Fibroblast of skin of left biceps (primary cell): Measurements from ENCODE around the gene GMPR2.

Source experiments
- DNase-seq, 2 experiments: peaks; one replicate each; pipeline ENCODE4 v3.0.0-alpha.2; 2013; ENCODE audit warnings: low read depth in 2 of 2

Gene GMPR2

DNA sequence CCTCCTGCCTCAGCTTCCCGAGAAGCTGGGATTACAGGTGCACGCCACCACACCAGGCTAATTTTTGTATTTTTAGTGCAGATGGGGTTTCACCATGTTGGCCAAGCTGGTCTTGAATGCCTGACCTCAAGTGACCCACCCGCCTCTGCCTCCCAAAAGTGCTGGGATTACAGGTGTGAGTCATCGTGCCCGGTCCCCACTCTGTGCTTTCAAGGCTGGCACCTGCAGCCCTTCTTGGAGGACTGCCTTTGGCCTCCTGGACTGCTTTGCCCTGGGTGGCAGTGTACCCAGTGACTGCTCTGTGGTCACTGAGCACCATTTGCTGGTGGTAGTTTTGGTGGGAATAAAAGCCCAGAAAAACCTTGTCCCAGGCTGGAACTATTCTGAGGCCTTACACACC is 54.3 kb downstream of the GMPR2 start:
- DNase-seq: no peak
